HG02870 (cell line): ENCODE data around the gene LHFPL2.
"Not testable (repeated sequence)": the region's sequence is repeated elsewhere in the genome, so short reads cannot be mapped to it uniquely, and the experiment has no call there.

Experiments used
- ATAC-seq: cut with Tn5 transposase; IDR thresholded peaks from one replicate; pipeline ENCODE4 v1.9.1; 2021; ENCODE audit warnings: mild to moderate bottlenecking, moderate library complexity; ENCODE audit not compliant: unreplicated experiment

The LHFPL2 gene

GRCh38 chr5:78648359-78649210 lies at the start of gene LHFPL2:
TSS of gene LHFPL2 (minus strand) at chr5:78648772. CDS start at chr5:78510213, 138,559 bp downstream.
- peak; percentile 46 for ATAC-seq

- no peak for ATAC-seq
Observed at GRCh38 chr5:78696637-78697036, 48.1 kb upstream of the LHFPL2 start.

- ATAC-seq: not testable (repeated sequence)
Observed at GRCh38 chr5:78696052-78696451, 47.5 kb upstream of the LHFPL2 start.

GRCh38 chr5:78693339-78693738 lies 44.8 kb upstream of the LHFPL2 start:
- no peak for ATAC-seq

GRCh38 chr5:78691084-78691960 lies 42.8 kb upstream of the LHFPL2 start:
- ATAC-seq: no peak

- ATAC-seq: no peak
Observed at GRCh38 chr5:78690253-78690972, 41.8 kb upstream of the LHFPL2 start.

- no peak for ATAC-seq
Observed at GRCh38 chr5:78689540-78690252, 41.1 kb upstream of the LHFPL2 start.

- not testable (repeated sequence) for ATAC-seq
Observed at GRCh38 chr5:78687514-78687913, 38.9 kb upstream of the LHFPL2 start.

- not testable (repeated sequence) for ATAC-seq
Observed at GRCh38 chr5:78683905-78684304, 35.3 kb upstream of the LHFPL2 start.

- no peak for ATAC-seq
Observed at GRCh38 chr5:78679905-78680304, 31.3 kb upstream of the LHFPL2 start.

- peak; percentile 80 for ATAC-seq
Observed at GRCh38 chr5:78677777-78678668, 29.5 kb upstream of the LHFPL2 start.

- ATAC-seq: no peak
Observed at GRCh38 chr5:78675956-78676730, 27.6 kb upstream of the LHFPL2 start.

- ATAC-seq: not testable (repeated sequence)
Observed at GRCh38 chr5:78673827-78674226, 25.3 kb upstream of the LHFPL2 start.

GRCh38 chr5:78672154-78672553 lies 23.6 kb upstream of the LHFPL2 start:
- no peak for ATAC-seq

- no peak for ATAC-seq
Observed at GRCh38 chr5:78671609-78672008, 23.0 kb upstream of the LHFPL2 start.

- ATAC-seq: no peak
Observed at GRCh38 chr5:78670701-78671269, 22.2 kb upstream of the LHFPL2 start.

GRCh38 chr5:78669331-78669730 lies 20.8 kb upstream of the LHFPL2 start:
- no peak for ATAC-seq

- ATAC-seq: no peak
Observed at GRCh38 chr5:78667461-78668103, 19.0 kb upstream of the LHFPL2 start.
